SK-N-SH treated with all-trans-retinoic acid at 6 μM for 48 hours (cell line): ENCODE measurements around the gene FNIP1.
"Not testable (repeated sequence)": the region's sequence is repeated elsewhere in the genome, so short reads cannot be mapped to it uniquely, and the experiment has no call there.

Experiments used
- ATAC-seq: fragments of 200-7000 bp; cut with Tn5 transposase; 3 replicates; pipeline ENCODE4 v1.9.1; 2020; ENCODE audit warnings: mild to moderate bottlenecking, moderate library complexity
- ARNTL ChIP-seq: fragments of 450-650 bp; formaldehyde crosslinking; IDR thresholded peaks from 2 replicates; pipeline ENCODE4 v1.5.0; 2020; ENCODE audit warnings: low read depth, mild to moderate bottlenecking, moderate library complexity, borderline replicate concordance
- BACH2 ChIP-seq: fragments of 250-450 bp; sonication (Bioruptor Pico); IDR thresholded peaks from 2 replicates; pipeline ENCODE4 v1.9.0; 2021; ENCODE audit warnings: mild to moderate bottlenecking, borderline replicate concordance
- CSDC2 ChIP-seq: fragments of 250-450 bp; sonication (Bioruptor Pico); IDR thresholded peaks from 2 replicates; pipeline ENCODE4 v1.5.0; 2020; ENCODE audit warnings: mild to moderate bottlenecking, moderate library complexity
- GLIS3 ChIP-seq: fragments of 250-450 bp; sonication (Bioruptor Pico); IDR thresholded peaks from 2 replicates; pipeline ENCODE4 v1.5.0; 2020; ENCODE audit warnings: mild to moderate bottlenecking, moderate library complexity
- OSR1 ChIP-seq: fragments of 250-450 bp; sonication (Bioruptor Pico); IDR thresholded peaks from 2 replicates; pipeline ENCODE4 v1.8.0; 2022; ENCODE audit warnings: moderate library complexity, mild to moderate bottlenecking, inconsistent platforms
- RARB ChIP-seq: fragments of 250-450 bp; sonication (Bioruptor Pico); IDR thresholded peaks from 2 replicates; pipeline ENCODE4 v1.8.0; 2021; ENCODE audit warnings: mild to moderate bottlenecking, moderate library complexity
- ZC3H10 ChIP-seq: fragments of 250-450 bp; sonication (Bioruptor Pico); IDR thresholded peaks from 2 replicates; pipeline ENCODE4 v1.5.1; 2021; ENCODE audit warnings: mild to moderate bottlenecking, moderate library complexity
- ZFP3 ChIP-seq: fragments of 250-450 bp; sonication (Bioruptor Pico); IDR thresholded peaks from 2 replicates; pipeline ENCODE4 v1.5.0; 2020; ENCODE audit warnings: mild to moderate bottlenecking, moderate library complexity
- ZNF565 ChIP-seq: fragments of 450-650 bp; formaldehyde crosslinking; conservative IDR thresholded peaks from 2 replicates; pipeline ENCODE4 v1.5.0; 2020; ENCODE audit warnings: low read depth, mild to moderate bottlenecking, moderate library complexity
- ZNF70 ChIP-seq: fragments of 450-650 bp; formaldehyde crosslinking; IDR thresholded peaks from 2 replicates; pipeline ENCODE4 v1.5.0; 2020; ENCODE audit warnings: mild to moderate bottlenecking, moderate library complexity
- ZNF8 ChIP-seq: fragments of 450-650 bp; formaldehyde crosslinking; IDR thresholded peaks from 2 replicates; pipeline ENCODE4 v1.5.0; 2020; ENCODE audit warnings: mild to moderate bottlenecking, moderate library complexity
- TF ChIP-seq, protein P1 (sequence below): fragments of 250-450 bp; sonication (Bioruptor Pico); IDR thresholded peaks from 2 replicates; pipeline ENCODE4 v1.8.0; 2020; ENCODE audit warnings: mild to moderate bottlenecking, moderate library complexity, borderline replicate concordance
- TF ChIP-seq, protein P2 (sequence below): fragments of 250-450 bp; sonication (Bioruptor Pico); IDR thresholded peaks from 2 replicates; pipeline ENCODE4 v1.5.0; 2020; ENCODE audit warnings: mild to moderate bottlenecking, moderate library complexity
- TF ChIP-seq, protein P3 (sequence below): fragments of 250-450 bp; sonication (Bioruptor Pico); IDR thresholded peaks from 2 replicates; pipeline ENCODE4 v1.8.0; 2021; ENCODE audit warnings: low read depth, mild to moderate bottlenecking, moderate library complexity, borderline replicate concordance
- TF ChIP-seq, protein P4 (sequence below): fragments of 250-450 bp; sonication (Bioruptor Pico); IDR thresholded peaks from 2 replicates; pipeline ENCODE4 v1.5.1; 2021; ENCODE audit warnings: mild to moderate bottlenecking, moderate library complexity

Gene FNIP1

DNA sequence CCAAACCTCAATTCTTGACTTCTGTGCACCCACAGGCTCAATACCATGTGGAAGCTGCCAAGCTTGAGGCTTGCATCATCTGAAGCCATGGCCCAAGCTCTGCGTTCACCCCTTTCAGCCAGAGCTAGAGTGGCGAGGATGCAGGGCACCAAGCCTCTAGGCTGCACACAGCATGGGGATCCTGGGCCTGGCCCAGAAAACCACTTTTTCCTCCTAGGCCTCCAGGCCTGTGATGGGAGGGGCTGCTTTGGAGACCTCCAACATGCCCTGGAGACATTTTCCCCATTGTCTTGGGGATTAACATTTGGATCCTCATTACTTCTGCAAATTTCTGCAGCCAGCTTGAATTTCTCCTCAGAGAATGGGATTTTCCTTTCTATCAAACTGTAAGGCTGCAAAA is 35.9 kb upstream of the FNIP1 start:
- not testable (repeated sequence) for ATAC-seq

DNA sequence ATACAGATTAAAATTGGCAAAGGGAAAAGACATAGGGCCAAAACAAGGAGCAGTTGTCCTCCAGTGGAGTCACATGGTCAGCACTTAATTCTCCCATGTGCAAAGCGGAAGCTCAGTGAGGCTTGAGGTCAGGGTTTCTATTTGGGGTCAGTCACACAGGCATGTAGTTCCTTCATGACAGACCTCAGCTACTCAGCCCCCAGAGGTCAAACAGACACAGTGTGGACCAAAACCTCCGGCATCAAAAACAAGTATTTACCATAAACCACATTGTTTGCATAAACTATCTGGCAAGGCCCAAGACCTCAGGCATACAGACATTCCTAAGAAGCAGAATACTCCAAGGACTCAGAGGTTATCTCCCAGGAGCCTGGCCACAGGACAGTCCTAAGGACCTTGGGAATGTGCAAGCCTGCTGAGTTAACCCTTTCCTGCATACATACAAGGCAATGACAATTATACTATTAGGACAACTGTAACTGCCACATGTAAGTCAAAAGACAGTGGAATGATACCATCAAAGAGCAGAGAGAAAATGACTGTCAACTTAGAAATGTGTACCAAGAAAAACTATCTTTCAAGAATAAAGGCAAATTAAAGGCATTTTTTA is 28.7 kb upstream of the FNIP1 start:
- no peak for ATAC-seq

DNA sequence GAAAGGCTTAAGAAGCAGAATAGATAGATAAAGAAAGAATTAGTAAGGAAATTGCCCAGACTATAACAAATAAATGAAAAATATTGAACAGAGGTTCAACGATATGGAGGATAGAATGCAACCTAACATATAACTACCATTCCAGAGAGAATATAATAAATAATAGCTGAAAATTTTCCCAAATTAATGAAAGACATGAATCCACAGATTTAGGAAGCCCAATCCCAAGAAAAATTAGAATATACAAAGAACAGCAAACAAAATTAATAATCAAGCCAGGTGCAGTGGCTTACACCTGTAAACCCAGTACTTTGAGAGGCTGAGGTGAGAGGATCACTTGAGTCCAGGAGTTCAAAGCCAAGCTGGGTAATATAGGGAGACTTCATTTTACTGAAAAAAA is 27.8 kb upstream of the FNIP1 start:
- TF ChIP-seq ZFP3 (CRISPR knock-in tag), result no peak
- TF ChIP-seq, protein P1, sequence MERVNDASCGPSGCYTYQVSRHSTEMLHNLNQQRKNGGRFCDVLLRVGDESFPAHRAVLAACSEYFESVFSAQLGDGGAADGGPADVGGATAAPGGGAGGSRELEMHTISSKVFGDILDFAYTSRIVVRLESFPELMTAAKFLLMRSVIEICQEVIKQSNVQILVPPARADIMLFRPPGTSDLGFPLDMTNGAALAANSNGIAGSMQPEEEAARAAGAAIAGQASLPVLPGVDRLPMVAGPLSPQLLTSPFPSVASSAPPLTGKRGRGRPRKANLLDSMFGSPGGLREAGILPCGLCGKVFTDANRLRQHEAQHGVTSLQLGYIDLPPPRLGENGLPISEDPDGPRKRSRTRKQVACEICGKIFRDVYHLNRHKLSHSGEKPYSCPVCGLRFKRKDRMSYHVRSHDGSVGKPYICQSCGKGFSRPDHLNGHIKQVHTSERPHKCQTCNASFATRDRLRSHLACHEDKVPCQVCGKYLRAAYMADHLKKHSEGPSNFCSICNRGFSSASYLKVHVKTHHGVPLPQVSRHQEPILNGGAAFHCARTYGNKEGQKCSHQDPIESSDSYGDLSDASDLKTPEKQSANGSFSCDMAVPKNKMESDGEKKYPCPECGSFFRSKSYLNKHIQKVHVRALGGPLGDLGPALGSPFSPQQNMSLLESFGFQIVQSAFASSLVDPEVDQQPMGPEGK (CRISPR knock-in tag), result no peak
- TF ChIP-seq, protein P2, sequence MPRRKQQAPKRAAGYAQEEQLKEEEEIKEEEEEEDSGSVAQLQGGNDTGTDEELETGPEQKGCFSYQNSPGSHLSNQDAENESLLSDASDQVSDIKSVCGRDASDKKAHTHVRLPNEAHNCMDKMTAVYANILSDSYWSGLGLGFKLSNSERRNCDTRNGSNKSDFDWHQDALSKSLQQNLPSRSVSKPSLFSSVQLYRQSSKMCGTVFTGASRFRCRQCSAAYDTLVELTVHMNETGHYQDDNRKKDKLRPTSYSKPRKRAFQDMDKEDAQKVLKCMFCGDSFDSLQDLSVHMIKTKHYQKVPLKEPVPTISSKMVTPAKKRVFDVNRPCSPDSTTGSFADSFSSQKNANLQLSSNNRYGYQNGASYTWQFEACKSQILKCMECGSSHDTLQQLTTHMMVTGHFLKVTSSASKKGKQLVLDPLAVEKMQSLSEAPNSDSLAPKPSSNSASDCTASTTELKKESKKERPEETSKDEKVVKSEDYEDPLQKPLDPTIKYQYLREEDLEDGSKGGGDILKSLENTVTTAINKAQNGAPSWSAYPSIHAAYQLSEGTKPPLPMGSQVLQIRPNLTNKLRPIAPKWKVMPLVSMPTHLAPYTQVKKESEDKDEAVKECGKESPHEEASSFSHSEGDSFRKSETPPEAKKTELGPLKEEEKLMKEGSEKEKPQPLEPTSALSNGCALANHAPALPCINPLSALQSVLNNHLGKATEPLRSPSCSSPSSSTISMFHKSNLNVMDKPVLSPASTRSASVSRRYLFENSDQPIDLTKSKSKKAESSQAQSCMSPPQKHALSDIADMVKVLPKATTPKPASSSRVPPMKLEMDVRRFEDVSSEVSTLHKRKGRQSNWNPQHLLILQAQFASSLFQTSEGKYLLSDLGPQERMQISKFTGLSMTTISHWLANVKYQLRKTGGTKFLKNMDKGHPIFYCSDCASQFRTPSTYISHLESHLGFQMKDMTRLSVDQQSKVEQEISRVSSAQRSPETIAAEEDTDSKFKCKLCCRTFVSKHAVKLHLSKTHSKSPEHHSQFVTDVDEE, result no peak
- no peak for TF ChIP-seq BACH2 (CRISPR knock-in tag)
- TF ChIP-seq ZNF70, result no peak
- TF ChIP-seq ZNF8, result no peak
- TF ChIP-seq, protein P3, sequence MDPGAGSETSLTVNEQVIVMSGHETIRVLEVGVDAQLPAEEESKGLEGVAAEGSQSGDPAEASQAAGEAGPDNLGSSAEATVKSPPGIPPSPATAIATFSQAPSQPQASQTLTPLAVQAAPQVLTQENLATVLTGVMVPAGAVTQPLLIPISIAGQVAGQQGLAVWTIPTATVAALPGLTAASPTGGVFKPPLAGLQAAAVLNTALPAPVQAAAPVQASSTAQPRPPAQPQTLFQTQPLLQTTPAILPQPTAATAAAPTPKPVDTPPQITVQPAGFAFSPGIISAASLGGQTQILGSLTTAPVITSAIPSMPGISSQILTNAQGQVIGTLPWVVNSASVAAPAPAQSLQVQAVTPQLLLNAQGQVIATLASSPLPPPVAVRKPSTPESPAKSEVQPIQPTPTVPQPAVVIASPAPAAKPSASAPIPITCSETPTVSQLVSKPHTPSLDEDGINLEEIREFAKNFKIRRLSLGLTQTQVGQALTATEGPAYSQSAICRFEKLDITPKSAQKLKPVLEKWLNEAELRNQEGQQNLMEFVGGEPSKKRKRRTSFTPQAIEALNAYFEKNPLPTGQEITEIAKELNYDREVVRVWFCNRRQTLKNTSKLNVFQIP (CRISPR knock-in tag), result no peak
- no peak for TF ChIP-seq ARNTL (CRISPR knock-in tag)
- ATAC-seq, result no peak

More for the DNA sequence above, 28.7 kb upstream of the FNIP1 start:
- TF ChIP-seq BACH2 (CRISPR knock-in tag), result no peak
- TF ChIP-seq ZNF8, result no peak
- TF ChIP-seq ZNF70, result no peak
- TF ChIP-seq, protein P3 (CRISPR knock-in tag), result no peak
- no peak for TF ChIP-seq ZC3H10 (CRISPR knock-in tag)
- no peak for TF ChIP-seq RARB (CRISPR knock-in tag)
- TF ChIP-seq OSR1 (CRISPR knock-in tag), result no peak
- no peak for TF ChIP-seq GLIS3 (CRISPR knock-in tag)
- TF ChIP-seq, protein P4, sequence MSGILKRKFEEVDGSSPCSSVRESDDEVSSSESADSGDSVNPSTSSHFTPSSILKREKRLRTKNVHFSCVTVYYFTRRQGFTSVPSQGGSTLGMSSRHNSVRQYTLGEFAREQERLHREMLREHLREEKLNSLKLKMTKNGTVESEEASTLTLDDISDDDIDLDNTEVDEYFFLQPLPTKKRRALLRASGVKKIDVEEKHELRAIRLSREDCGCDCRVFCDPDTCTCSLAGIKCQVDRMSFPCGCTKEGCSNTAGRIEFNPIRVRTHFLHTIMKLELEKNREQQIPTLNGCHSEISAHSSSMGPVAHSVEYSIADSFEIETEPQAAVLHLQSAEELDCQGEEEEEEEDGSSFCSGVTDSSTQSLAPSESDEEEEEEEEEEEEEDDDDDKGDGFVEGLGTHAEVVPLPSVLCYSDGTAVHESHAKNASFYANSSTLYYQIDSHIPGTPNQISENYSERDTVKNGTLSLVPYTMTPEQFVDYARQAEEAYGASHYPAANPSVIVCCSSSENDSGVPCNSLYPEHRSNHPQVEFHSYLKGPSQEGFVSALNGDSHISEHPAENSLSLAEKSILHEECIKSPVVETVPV, result no peak
- no peak for TF ChIP-seq CSDC2 (CRISPR knock-in tag)
- TF ChIP-seq, protein P2, result no peak
- no peak for TF ChIP-seq ZNF565 (CRISPR knock-in tag)
